Measurements from ENCODE around the gene TBCCD1. TPM values are rescaled to one million over a fixed set of nuclear protein-coding genes. Genes with fewer than 3 reads are reported as not detected.

Gene TBCCD1
- total RNA-seq, 1 donor from 2014 or later, result 19.5 TPM

DNA sequence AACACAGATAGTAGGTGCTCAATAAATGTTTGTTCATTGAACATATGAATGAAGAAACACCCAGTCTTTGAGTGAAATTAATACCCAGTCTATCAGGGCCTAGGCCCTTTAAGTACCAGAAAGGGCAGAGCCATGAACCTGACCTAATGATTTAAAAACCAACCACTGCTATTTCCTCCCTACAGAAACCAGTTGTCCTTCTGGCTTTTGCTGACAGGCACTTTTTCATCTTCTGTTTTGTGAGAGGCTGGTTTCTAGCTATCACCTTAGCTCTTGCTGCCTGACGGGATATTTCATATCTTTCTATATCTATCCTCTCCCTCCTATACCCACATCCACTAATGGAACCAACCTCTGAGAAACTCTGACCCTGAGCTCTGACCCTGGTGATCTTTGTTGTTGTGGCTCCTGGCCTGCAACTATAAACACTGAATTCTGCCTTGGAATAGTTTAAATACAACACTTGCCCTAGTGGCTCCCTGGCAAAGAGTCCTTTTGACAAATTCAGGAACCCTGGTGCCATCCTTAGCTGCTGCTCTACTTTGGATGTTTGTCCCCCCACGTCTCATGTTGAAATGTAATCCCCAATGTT lies 41.6 kb upstream of the TBCCD1 start:
- H3K4me1 Mint-ChIP-seq (ENCODE audit: unreplicated experiment), result no peaks in the 10 kb centered on the region
- no peaks in the 10 kb centered on the region for H3K9me3 Mint-ChIP-seq (ENCODE audit: unreplicated experiment)
- H3K4me3 Mint-ChIP-seq (ENCODE audit: unreplicated experiment), result no peak overlapping the region
- peaks cover 4% of the 10 kb centered on the region for H3K27me3 Mint-ChIP-seq (ENCODE audit: unreplicated experiment)
- TF ChIP-seq, protein P1, sequence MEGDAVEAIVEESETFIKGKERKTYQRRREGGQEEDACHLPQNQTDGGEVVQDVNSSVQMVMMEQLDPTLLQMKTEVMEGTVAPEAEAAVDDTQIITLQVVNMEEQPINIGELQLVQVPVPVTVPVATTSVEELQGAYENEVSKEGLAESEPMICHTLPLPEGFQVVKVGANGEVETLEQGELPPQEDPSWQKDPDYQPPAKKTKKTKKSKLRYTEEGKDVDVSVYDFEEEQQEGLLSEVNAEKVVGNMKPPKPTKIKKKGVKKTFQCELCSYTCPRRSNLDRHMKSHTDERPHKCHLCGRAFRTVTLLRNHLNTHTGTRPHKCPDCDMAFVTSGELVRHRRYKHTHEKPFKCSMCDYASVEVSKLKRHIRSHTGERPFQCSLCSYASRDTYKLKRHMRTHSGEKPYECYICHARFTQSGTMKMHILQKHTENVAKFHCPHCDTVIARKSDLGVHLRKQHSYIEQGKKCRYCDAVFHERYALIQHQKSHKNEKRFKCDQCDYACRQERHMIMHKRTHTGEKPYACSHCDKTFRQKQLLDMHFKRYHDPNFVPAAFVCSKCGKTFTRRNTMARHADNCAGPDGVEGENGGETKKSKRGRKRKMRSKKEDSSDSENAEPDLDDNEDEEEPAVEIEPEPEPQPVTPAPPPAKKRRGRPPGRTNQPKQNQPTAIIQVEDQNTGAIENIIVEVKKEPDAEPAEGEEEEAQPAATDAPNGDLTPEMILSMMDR (IDR thresholded peaks at IDR 0.05; ENCODE audit: unreplicated experiment), result no peak
- H3K36me3 Mint-ChIP-seq (ENCODE audit: low read depth, unreplicated experiment), result no peaks in the 10 kb centered on the region
- H3K27ac Mint-ChIP-seq (ENCODE audit: unreplicated experiment), result no peak overlapping the region
- DNase-seq (ENCODE audit: low spot score), result no peak

- TF ChIP-seq, protein P1 (IDR thresholded peaks at IDR 0.05; ENCODE audit: unreplicated experiment), result no peak
- Mint-ChIP-seq H3K27ac (ENCODE audit: unreplicated experiment) (no peak overlapping the region), H3K36me3 (ENCODE audit: low read depth, unreplicated experiment) (no peaks in the 10 kb centered on the region), H3K4me1 (ENCODE audit: unreplicated experiment) (peaks cover 4% of the 10 kb centered on the region), H3K27me3 (ENCODE audit: unreplicated experiment) (peaks cover 3% of the 10 kb centered on the region), H3K9me3 (ENCODE audit: unreplicated experiment) (no peaks in the 10 kb centered on the region), H3K4me3 (ENCODE audit: unreplicated experiment) (no peak overlapping the region)
- DNase-seq (ENCODE audit: low spot score), result no peak
Observed at GRCh38 chr3:186605561-186606545, 38.7 kb upstream of the TBCCD1 start.

DNA sequence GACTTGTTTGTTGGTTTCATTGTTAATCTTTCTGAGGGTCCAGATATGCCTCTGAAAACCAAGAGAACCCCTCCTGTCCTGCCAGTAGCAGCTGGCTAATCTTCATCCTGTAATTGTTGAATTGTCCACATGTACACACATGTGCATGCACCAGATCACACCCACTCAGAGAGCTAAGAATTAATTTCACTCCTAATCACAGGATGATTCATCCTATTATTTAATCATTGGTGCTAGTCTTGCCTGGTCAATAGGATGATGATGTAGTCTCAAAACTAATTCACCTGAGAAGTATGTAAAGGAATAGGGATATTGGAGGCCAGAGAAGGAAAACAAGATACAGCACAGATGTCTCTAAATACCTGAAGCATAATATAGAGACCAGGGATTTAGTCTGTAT lies 37.9 kb upstream of the TBCCD1 start:
- Mint-ChIP-seq H3K27me3 (ENCODE audit: unreplicated experiment) (peaks cover 3% of the 10 kb centered on the region), H3K9me3 (ENCODE audit: unreplicated experiment) (no peaks in the 10 kb centered on the region), H3K4me1 (ENCODE audit: unreplicated experiment) (peaks cover 4% of the 10 kb centered on the region), H3K27ac (ENCODE audit: unreplicated experiment) (no peak overlapping the region), H3K4me3 (ENCODE audit: unreplicated experiment) (no peak overlapping the region), H3K36me3 (ENCODE audit: low read depth, unreplicated experiment) (no peaks in the 10 kb centered on the region)
- TF ChIP-seq, protein P1 (IDR thresholded peaks at IDR 0.05; ENCODE audit: unreplicated experiment), result no peak
- DNase-seq (ENCODE audit: low spot score), result no peak

DNA sequence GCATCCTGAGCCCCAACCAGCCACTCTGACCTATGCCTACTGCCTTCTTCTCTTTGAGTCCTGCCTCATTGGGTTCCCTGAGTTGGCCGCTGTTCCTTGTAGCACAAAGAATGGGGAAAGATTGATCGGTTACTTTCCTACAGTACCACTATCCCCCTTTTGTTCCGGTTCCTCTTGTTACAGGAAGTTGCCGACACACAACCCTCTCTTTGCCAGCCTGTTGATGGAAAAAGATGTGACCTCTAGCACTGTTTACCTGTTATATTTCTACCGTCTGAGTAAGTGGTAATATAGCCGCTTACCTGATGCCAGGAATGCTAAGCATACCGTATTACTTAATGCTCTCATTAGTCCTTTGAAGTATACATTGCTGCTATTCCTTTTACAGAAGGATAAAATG lies 36.0 kb upstream of the TBCCD1 start:
- Mint-ChIP-seq H3K4me3 (ENCODE audit: unreplicated experiment) (no peak overlapping the region), H3K36me3 (ENCODE audit: low read depth, unreplicated experiment) (no peaks in the 10 kb centered on the region), H3K4me1 (ENCODE audit: unreplicated experiment) (peaks cover 4% of the 10 kb centered on the region), H3K27me3 (ENCODE audit: unreplicated experiment) (peaks cover 5% of the 10 kb centered on the region), H3K9me3 (ENCODE audit: unreplicated experiment) (no peaks in the 10 kb centered on the region), H3K27ac (ENCODE audit: unreplicated experiment) (no peak overlapping the region)
- no peak for DNase-seq (ENCODE audit: low spot score)
- TF ChIP-seq, protein P1 (IDR thresholded peaks at IDR 0.05; ENCODE audit: unreplicated experiment), result no peak

- peaks cover 7% of the 10 kb centered on the region for H3K4me1 Mint-ChIP-seq (ENCODE audit: unreplicated experiment)
- no peaks in the 10 kb centered on the region for H3K36me3 Mint-ChIP-seq (ENCODE audit: low read depth, unreplicated experiment)
- H3K27me3 Mint-ChIP-seq (ENCODE audit: unreplicated experiment), result peaks cover 6% of the 10 kb centered on the region
Observed at GRCh38 chr3:186600896-186601295, 33.8 kb upstream of the TBCCD1 start.

More at GRCh38 chr3:186600896-186601295, 33.8 kb upstream of the TBCCD1 start:
- DNase-seq (ENCODE audit: low spot score), result no peak
- H3K4me3 Mint-ChIP-seq (ENCODE audit: unreplicated experiment), result no peak overlapping the region
- no peaks in the 10 kb centered on the region for H3K9me3 Mint-ChIP-seq (ENCODE audit: unreplicated experiment)
- H3K27ac Mint-ChIP-seq (ENCODE audit: unreplicated experiment), result no peak overlapping the region
- TF ChIP-seq, protein P1 (IDR thresholded peaks at IDR 0.05; ENCODE audit: unreplicated experiment), result no peak

Data from endothelial cell (in vitro differentiated cells).